GF-D8 (cell line): ENCODE results near the gene IQSEC1.

ENCODE experiments used
- DNase-seq: peaks from one replicate; lab custom pipeline; 2025; lab: John Stamatoyannopoulos, UW

IQSEC1 gene

GRCh38 chr3:12907296-12907695, 165.9 kb downstream of the IQSEC1 start:
- DNase-seq, result no peak

- DNase-seq, result no peak
Observed at GRCh38 chr3:12906916-12907290, 166.3 kb downstream of the IQSEC1 start.

DNA sequence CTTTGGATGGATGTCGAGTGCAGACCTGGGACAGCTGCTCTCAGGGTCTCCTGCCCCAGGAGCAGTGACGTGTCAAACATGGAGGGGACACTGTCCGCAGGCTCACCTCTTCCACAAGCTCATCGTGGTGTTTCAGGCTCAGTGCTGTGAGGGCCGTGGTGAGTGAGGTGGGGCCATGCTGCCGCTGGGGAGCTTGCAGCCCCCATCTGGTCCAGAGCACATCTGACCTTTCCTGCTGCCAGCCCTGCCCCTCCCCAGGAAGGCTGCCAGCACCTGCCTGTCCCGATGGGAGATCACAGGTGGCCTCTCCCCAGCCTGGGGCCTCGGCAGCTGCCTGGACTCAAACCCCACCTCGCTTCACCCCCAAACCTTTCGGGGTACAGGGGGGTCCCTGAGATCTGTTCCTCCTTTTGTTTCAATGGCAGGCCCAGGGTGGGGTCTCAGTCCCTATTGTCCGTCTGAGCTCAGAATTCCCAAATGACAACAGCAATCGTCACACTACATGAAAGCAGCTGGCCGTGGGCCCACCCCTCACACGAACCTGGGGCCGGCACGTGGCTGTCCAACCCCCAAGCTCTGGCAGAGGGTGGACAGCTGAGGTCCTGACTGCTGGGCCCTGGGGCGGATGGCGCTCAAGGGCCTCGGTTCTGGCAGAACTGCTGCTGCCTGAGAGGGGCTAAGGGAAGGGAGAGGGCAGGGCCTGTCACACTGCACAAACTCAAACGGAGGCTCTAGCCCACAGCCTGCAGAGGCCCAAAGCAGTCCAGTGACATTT, 166.9 kb downstream of the IQSEC1 start:
- DNase-seq, result no peak

- DNase-seq, result no peak
Observed at GRCh38 chr3:12905316-12906071, 167.7 kb downstream of the IQSEC1 start.

- no peak for DNase-seq
Observed at GRCh38 chr3:12904951-12905315, 168.3 kb downstream of the IQSEC1 start.

- DNase-seq, result no peak
Observed at GRCh38 chr3:12903881-12904280, 169.3 kb downstream of the IQSEC1 start.

DNA sequence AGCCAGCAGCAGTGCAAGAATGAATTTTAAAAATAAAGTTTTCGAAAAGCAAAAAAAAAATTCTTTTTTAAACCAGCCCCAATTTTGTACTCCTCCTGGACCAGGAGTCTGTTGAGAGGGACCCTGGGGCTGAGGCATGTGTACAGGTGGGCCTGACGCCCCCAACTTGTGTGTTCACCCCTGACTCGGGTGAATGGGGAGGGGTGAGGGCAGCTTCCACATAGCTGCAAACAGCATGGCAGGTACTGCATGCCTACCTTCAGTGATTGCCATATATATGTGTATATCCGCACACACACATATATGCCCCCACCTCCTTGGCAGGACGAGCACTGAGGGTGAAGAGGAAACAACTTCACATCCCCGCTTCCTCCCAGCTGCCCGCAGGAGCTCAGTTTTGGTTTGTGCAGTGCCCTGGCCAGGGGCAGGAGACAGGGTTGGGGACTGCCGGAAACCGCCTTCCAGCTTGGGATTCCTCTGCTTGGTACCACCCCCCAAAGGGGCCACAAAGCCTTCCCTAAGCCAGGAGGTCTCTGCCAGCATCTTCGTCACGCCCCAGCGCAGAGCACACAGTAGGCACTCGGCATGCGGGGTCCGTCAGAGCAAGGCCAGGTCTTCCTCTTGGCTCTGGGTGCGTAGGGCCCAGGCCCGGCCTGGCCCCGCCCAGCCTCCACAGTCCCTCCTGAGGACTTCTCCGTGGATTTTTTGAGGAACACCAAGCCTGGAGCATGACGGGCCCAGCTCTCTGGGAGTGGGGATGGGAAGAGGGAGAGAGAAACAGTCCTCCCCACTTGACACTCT, 170.0 kb downstream of the IQSEC1 start:
- DNase-seq, result no peak

GRCh38 chr3:12902181-12902999, 170.8 kb downstream of the IQSEC1 start:
- no peak for DNase-seq

DNA sequence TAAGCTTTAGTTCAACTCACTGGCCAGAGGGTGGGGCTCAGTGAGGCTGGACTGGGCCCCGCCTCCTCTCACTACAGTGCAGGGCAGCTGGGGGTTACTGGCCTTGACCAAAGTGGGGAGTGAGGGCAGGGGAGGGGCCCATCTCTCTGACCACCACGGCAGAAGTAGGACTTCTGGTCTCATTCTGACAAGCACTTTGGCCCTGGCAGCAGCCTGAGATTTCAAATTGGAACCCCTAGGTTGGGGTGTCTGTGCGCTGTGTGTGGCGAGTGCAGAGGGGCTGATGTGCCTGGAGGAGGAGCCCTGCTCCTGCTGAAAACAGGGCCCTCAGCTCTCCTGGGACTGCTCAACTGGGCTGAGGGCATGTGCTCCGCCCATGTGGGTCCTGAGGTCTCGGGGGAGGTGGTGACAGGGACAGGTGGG, 171.6 kb downstream of the IQSEC1 start:
- no peak for DNase-seq

- DNase-seq, result no peak
Observed at GRCh38 chr3:12900885-12901411, 172.3 kb downstream of the IQSEC1 start.

GRCh38 chr3:12898965-12899755, 174.1 kb downstream of the IQSEC1 start:
- no peak for DNase-seq

DNA sequence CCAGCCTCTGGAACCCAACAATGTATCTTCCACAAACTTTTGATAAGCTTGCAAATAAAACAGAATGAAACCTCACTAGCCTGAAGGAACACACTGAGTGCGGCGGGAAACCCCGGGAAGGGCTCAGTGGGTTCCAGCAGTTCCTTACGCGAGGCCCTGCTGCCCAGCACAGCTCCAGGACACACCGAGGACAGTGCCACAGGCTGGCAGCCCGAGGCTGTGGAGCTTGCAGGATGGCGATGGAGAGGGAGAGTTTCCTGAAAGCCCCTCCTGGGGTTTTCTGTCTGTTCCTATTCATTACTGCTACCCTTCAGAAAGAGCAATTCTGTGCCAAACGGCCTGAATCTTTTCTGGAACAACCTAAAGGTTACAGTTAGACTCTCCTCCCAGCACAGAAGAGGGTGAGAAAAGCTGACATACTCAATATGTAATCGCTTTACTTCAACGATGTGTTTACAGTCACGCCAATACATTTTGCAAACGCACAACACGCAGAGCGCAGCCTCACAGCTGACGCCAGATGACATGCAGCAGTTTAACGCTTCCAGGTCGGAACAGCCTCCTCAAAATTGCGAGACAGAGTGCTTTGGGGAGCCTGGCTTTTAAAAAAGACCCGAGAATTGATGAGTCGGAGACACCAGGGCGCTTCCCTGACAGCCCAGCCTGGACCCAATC, 174.8 kb downstream of the IQSEC1 start:
- no peak for DNase-seq

DNA sequence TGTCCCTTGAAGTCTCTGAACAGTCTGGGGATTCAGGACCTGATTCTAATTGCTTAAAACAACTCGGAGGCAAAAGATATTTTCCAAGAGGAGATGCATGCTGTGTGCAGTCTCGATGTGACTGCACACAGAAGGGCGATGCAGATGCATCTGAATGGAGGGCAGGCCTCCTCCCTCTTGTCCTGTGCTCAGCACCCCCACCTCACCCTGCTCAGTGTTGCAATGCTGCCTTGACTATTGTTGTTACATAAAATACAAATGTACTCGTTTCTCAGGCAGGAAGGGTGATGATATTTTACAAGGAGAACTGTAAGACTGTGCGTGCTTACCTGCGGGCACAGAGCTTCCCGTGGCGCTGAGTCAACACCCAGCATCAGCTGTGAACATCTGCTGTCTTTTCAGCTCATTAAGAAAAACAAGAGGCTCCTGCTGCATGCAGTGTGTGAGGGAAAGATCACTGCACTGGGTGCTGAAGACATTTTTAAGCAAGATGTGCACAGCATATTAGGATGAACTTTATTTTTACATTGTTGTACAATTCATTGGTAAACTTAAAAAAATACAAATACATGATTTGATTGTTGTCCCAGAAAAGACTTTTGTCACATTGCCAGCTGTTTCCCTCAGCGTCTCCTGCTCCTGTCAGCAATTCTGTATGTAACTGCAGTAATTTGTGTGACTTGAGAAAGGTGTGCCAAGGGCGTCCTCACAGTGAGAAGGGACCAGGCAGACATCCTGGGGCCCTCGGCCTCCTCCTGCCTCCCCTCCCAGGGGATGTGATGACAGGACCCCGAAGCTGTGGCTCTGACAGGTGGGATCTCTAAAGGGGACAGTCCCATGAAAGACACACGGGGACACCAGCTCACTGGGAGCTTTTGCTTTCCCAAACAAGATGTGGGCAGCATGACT, 175.6 kb downstream of the IQSEC1 start:
- no peak for DNase-seq

- DNase-seq, result peak; percentile 10
Observed at GRCh38 chr3:12896063-12896985, 176.9 kb downstream of the IQSEC1 start.

GRCh38 chr3:12895391-12896062, 177.7 kb downstream of the IQSEC1 start:
- DNase-seq, result no peak

DNA sequence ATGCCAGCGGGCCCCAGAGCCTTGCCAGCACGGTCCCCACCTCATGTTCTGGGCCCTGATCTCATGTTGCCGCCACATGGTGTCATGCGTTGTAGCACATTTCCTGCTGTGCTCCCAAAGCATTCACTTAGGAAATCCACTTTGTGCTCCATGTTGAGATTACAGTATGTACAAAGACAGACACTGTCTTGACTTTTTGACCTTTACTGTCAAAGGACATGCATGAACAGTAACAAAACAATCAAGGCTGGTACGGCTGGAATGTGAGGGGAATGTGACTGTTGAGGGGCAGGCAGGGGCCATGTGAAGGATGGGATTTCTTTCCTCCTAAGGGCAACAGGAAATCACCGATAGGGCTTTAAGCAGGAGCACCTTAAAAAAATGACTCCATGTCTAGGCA, 178.6 kb downstream of the IQSEC1 start:
- DNase-seq, result no peak

DNA sequence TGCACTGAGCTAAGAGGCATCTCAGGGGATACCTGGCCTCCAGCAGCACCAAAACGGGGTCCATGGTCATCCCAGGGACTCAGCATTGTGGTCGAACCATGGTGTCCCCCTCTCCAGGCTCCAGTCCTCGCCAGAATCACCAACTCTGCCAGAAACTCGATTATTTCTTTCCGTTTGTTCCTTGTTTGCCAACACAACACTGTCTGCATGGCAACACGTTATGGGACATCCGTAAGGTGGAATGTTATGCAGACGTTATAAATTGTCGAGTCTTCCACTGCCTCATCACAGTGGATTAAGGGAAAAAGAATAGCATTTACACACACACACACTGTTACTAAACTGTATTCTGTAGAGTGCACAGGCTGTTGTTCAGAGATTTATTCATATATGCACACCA, 179.4 kb downstream of the IQSEC1 start:
- DNase-seq, result no peak
